HepG2 (cell line): ENCODE data around the gene SNX9. TPM values are rescaled to one million over a fixed set of nuclear protein-coding genes. Genes with fewer than 3 reads are reported as not detected.

Experiments
- E2F5 ChIP-seq: sonication (generic); formaldehyde crosslinking; conservative IDR thresholded peaks from 2 replicates; pipeline ENCODE4 v1.4.0; 2020; ENCODE audit warnings: missing genetic modification reagents
- HMGXB4 ChIP-seq, 2 experiments: sonication (generic) in 1 of 2; formaldehyde crosslinking in 1 of 2; IDR thresholded peaks; 2 replicates each; pipeline versions ENCODE4 v1.4.0 to v1.6.1; 2018 to 2020; ENCODE audit warnings: missing genetic modification reagents in 2 of 2, borderline replicate concordance in 1 of 2, low read depth in 1 of 2, mild to moderate bottlenecking in 1 of 2, missing biosample characterization in 1 of 2
- NFIB ChIP-seq: sonication (generic); formaldehyde crosslinking; IDR thresholded peaks from 2 replicates; pipeline ENCODE4 v1.9.0; 2021; ENCODE audit warnings: missing genetic modification reagents, mild to moderate bottlenecking, borderline replicate concordance
- ZFYVE20 ChIP-seq: sonication (generic); formaldehyde crosslinking; IDR thresholded peaks from 2 replicates; pipeline ENCODE4 v1.8.0; 2023; ENCODE audit warnings: low read depth, mild to moderate bottlenecking, moderate library complexity, missing genetic modification reagents, borderline replicate concordance
- ZMYM4 ChIP-seq: sonication (generic); formaldehyde crosslinking; IDR thresholded peaks from 2 replicates; pipeline ENCODE4 v1.8.1; 2023; ENCODE audit warnings: mild to moderate bottlenecking, missing genetic modification reagents
- ZNF790 ChIP-seq: sonication (generic); formaldehyde crosslinking; IDR thresholded peaks from 2 replicates; pipeline ENCODE4 v1.8.0; 2022; ENCODE audit warnings: missing genetic modification reagents, mild to moderate bottlenecking, borderline replicate concordance
- polyA plus RNA-seq, 8 experiments: library from polyadenylated mRNA; depleted of rRNA in 3 of 8; stranded (reverse) in 7 of 8; unstranded in 1 of 8; fragments of >200 nt; fragmentation: Illumina TruSeq in 4 of 8; extraction: Trizol in 4 of 8; gene quantifications; 2 replicates each; pipeline versions ENCODE4 v1.2.1 to v1.2.3, GENCODE V29; 2011 to 2016; ENCODE audit warnings: low read depth in 4 of 8, missing spikeins in 1 of 8, mixed read lengths in 1 of 8; ENCODE audit not compliant: insufficient read depth in 1 of 8
- total RNA-seq, 5 experiments: library from RNA; depleted of rRNA; stranded (reverse); fragments of >200 nt; fragmentation: Illumina TruSeq; extraction: Trizol; gene quantifications; 2 replicates each; pipeline ENCODE4 v1.2.3, GENCODE V29; 2016; ENCODE audit warnings: low read depth in 1 of 5
- TF ChIP-seq, protein P1 (sequence below): IDR thresholded peaks from 2 replicates; pipeline ENCODE4 v1.6.1; 2016; ENCODE audit warnings: missing compliant biosample characterization, missing genetic modification reagents, borderline replicate concordance
- TF ChIP-seq, protein P2 (sequence below): sonication (generic); formaldehyde crosslinking; IDR thresholded peaks from 2 replicates; pipeline ENCODE4 v1.5.1; 2020; ENCODE audit warnings: mild to moderate bottlenecking, missing genetic modification reagents

The SNX9 gene
- total and polyA plus RNA-seq, 2 of the 13 experiments (the other 11 are each of a cell fraction or from before 2014, with no cell fraction given): 21.9 to 36.0 TPM

DNA sequence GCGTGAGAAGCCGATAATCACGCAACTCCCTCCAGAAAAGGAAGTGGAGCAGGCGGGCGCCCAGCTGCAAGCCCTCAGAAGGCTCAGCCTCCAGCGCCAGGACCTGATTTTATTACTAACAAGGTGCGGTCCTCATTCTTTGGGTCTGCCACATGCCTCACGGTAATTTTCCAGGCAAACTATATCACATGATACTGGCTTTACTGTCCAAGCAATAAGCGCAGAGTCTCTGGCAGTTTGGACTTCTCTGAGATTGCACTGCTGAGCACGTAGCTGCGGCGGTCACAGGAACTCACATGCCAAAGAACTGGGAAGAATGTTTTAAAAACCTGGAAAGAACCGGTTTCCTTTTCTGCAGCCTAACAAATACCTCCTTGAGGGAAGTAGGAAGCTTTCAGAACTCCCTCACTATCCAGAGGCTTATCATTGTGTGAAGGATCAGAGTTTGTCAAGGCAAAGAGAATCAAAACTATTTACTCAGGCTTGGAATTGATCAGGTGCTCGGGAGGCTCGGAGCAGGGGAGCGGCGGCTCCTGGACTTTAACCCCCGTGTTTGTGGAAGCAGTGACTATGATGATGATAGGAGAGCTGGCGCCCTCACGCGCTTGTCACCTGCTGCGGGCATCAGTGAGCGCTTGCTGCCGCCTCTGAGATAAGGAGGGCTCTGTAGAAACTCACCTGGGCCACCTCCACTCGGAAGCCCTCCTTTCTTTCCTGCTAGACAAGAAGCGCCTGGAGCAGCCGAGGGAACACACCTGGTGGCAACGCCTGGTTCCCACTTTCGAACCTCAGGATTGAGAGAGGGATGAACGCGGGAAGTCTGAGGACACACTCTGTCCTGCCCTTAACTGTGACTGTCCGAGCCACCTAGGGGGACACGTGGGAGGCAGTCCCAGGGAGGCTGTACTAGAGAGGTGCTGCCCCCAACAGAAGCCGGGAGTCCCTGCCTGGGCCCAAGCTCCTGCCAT is 131.4 kb downstream of the SNX9 start (continued):
- TF ChIP-seq E2F5 (no peak), ZNF790 (0 out of 2 replicates have a peak, but pooled peaks have one; percentile 63), HMGXB4 (CRISPR knock-in tag; IDR thresholded peaks at IDR 0.05; ENCODE audit: borderline replicate concordance in 1 of 2, low read depth in 1 of 2) (peak; percentile 63 to 74; a peak in 2 of 4 replicates), ZFYVE20 (CRISPR knock-in tag) (no peak), ZMYM4 (CRISPR knock-in tag) (peak; percentile 84), NFIB (CRISPR knock-in tag) (no peak)
- TF ChIP-seq, protein P1, sequence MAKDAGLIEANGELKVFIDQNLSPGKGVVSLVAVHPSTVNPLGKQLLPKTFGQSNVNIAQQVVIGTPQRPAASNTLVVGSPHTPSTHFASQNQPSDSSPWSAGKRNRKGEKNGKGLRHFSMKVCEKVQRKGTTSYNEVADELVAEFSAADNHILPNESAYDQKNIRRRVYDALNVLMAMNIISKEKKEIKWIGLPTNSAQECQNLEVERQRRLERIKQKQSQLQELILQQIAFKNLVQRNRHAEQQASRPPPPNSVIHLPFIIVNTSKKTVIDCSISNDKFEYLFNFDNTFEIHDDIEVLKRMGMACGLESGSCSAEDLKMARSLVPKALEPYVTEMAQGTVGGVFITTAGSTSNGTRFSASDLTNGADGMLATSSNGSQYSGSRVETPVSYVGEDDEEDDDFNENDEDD (CRISPR knock-in tag): peak; percentile 57; the same call in 1 of the 2 replicates
- TF ChIP-seq, protein P2, sequence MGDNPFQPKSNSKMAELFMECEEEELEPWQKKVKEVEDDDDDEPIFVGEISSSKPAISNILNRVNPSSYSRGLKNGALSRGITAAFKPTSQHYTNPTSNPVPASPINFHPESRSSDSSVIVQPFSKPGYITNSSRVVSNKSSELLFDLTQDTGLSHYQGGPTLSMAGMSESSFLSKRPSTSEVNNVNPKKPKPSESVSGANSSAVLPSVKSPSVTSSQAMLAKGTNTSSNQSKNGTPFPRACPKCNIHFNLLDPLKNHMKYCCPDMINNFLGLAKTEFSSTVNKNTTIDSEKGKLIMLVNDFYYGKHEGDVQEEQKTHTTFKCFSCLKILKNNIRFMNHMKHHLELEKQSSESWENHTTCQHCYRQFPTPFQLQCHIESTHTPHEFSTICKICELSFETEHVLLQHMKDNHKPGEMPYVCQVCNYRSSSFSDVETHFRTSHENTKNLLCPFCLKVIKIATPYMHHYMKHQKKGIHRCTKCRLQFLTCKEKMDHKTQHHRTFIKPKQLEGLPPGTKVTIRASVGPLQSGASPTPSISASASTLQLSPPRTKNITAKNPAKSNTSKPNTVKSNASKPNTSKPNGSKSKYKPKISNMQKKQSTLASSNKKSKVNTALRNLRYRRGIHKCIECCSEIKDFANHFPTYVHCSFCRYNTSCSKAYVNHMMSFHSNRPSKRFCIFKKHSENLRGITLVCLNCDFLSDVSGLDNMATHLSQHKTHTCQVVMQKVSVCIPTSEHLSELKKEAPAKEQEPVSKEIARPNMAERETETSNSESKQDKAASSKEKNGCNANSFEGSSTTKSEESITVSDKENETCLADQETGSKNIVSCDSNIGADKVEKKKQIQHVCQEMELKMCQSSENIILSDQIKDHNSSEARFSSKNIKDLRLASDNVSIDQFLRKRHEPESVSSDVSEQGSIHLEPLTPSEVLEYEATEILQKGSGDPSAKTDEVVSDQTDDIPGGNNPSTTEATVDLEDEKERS (CRISPR knock-in tag): peak; percentile 50; the same call in 1 of the 2 replicates
